ENCODE results near the gene NKD2. TPM values are rescaled to one million over a fixed set of nuclear protein-coding genes. Genes with fewer than 3 reads are reported as not detected.
"Not testable (repeated sequence)": the region's sequence is repeated elsewhere in the genome, so short reads cannot be mapped to it uniquely, and the experiment has no call there.

NKD2 gene
- polyA plus RNA-seq, 1 experiment, result not detected

DNA sequence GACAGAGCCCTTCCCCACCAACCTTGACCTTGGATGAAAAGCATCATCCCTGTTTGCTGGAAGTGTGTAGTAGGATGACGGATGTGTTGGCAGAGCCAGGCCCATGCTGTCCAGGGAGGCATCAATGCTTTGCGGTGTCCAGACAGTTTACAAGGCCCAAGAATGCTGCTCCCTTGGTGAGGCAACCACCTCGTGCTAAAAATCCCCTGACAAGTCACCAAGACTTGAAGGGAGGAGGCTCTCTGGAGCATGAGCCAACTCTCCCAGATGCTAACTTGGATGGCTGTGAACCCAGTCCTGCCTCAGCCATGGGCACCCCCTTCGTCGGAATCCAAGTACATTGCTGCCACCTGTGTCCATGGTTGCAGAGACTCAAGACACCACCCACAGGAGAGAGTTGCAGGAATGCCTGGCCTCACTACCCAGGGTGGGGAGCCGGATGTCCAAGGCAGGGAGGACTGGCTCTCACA is 9.5 kb upstream of the NKD2 start:
- no peak overlapping the region for H3K27ac ChIP-seq (ENCODE audit: low read depth, low read length)
- H3K9me3 ChIP-seq (ENCODE audit: control insufficient read depth, insufficient read depth, low read length), result peaks cover 6% of the 10 kb centered on the region; the same call in 1 of the 2 replicates
- H3K4me3 ChIP-seq (ENCODE audit: low read depth, low read length), result no peak overlapping the region
- DNase-seq (ENCODE audit: low read depth, low spot score), result no peak
- CTCF ChIA-PET, result no interaction called here
- H3K27me3 ChIP-seq (ENCODE audit: control insufficient read depth, insufficient read depth, low read length), result peaks cover 27% of the 10 kb centered on the region
- POLR2A ChIA-PET, result no interaction called here
- TF ChIP-seq, protein P1, sequence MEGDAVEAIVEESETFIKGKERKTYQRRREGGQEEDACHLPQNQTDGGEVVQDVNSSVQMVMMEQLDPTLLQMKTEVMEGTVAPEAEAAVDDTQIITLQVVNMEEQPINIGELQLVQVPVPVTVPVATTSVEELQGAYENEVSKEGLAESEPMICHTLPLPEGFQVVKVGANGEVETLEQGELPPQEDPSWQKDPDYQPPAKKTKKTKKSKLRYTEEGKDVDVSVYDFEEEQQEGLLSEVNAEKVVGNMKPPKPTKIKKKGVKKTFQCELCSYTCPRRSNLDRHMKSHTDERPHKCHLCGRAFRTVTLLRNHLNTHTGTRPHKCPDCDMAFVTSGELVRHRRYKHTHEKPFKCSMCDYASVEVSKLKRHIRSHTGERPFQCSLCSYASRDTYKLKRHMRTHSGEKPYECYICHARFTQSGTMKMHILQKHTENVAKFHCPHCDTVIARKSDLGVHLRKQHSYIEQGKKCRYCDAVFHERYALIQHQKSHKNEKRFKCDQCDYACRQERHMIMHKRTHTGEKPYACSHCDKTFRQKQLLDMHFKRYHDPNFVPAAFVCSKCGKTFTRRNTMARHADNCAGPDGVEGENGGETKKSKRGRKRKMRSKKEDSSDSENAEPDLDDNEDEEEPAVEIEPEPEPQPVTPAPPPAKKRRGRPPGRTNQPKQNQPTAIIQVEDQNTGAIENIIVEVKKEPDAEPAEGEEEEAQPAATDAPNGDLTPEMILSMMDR (IDR thresholded peaks at IDR 0.05; ENCODE audit: low read depth, low read length), result no peak

DNA sequence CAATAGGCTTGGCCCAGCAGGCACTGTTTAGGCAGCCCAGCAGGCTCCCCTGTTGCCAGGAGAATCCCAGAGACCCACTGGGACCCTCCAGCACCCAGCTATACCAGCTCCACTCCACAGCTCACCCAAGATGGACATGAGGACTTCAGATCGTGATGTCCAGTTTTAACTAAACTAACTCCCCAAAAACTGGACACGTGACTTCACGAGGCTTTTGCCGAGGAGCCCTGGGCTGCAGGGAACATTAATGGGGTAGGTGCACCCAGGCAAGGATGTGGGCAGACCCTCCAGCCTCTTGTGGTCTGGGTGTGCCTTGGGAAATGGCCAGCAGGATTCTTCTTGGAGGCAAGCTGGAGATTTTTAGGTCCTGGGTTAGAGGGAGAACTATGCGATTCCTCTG is 8.9 kb upstream of the NKD2 start:
- no peak for DNase-seq (ENCODE audit: low read depth, low spot score)

GRCh38 chr5:1000329-1000728 is 8.3 kb upstream of the NKD2 start:
- TF ChIP-seq, protein P1 (IDR thresholded peaks at IDR 0.05; ENCODE audit: low read depth, low read length), result no peak
- Histone ChIP-seq H3K4me3 (ENCODE audit: low read depth, low read length) (no peak overlapping the region), H3K27ac (ENCODE audit: low read depth, low read length) (no peak overlapping the region), H3K27me3 (ENCODE audit: control insufficient read depth, insufficient read depth, low read length) (peaks cover 32% of the 10 kb centered on the region), H3K9me3 (ENCODE audit: control insufficient read depth, insufficient read depth, low read length) (peaks cover 8% of the 10 kb centered on the region; the same call in 1 of the 2 replicates)
- ChIA-PET POLR2A (no interaction called here), CTCF (no interaction called here)
- no peak for DNase-seq (ENCODE audit: low read depth, low spot score)

More for the DNA sequence above, 8.9 kb upstream of the NKD2 start:
- no peak overlapping the region for H3K27ac ChIP-seq (ENCODE audit: low read depth, low read length)
- peaks cover 27% of the 10 kb centered on the region for H3K27me3 ChIP-seq (ENCODE audit: control insufficient read depth, insufficient read depth, low read length)
- H3K4me3 ChIP-seq (ENCODE audit: low read depth, low read length), result no peak overlapping the region
- TF ChIP-seq, protein P1 (IDR thresholded peaks at IDR 0.05; ENCODE audit: low read depth, low read length), result no peak
- peaks cover 8% of the 10 kb centered on the region; the same call in 1 of the 2 replicates for H3K9me3 ChIP-seq (ENCODE audit: control insufficient read depth, insufficient read depth, low read length)
- ChIA-PET POLR2A (no interaction called here), CTCF (no interaction called here)

DNA sequence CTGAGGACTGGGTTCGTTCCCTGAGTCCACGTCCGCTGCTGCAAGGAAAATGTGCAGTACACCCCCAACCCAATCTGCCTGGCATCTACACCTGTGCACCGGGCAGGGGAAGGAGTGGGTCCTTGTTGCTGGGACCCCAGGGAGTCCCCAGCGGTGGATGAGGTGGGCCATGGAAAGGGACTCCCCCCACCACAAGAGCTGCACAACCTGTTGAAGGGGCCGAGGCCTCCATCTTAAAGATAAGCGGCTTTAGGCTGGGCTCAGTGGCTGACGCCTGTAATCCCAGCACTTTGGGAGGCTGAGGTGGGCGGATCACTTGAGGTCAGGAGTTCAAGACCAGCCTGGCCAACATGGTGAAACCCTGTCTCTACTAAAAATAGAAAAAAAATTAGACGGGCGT is 7.8 kb upstream of the NKD2 start:
- H3K27ac ChIP-seq (ENCODE audit: low read depth, low read length); DNase-seq (ENCODE audit: low read depth, low spot score); H3K9me3 ChIP-seq (ENCODE audit: control insufficient read depth, insufficient read depth, low read length); CTCF ChIA-PET; H3K4me3 ChIP-seq (ENCODE audit: low read depth, low read length): not testable (repeated sequence)
- H3K27me3 ChIP-seq (ENCODE audit: control insufficient read depth, insufficient read depth, low read length), result peaks cover 37% of the 10 kb centered on the region
- POLR2A ChIA-PET, result interaction anchor here (0.5 kb wide), 1 partner anchor 8 kb away, joined by 3 read pairs; no protein-coding TSS in a partner anchor

- ChIA-PET POLR2A (interaction anchor here (0.5 to 1.1 kb wide), 2 partner anchors 9 to 99 kb away, joined by 3 to 7 read pairs; no protein-coding TSS in a partner anchor), CTCF (no interaction called here)
- Histone ChIP-seq H3K4me3 (ENCODE audit: low read depth, low read length) (no peak overlapping the region), H3K27ac (ENCODE audit: low read depth, low read length) (no peak overlapping the region), H3K9me3 (ENCODE audit: control insufficient read depth, insufficient read depth, low read length) (peaks cover 8% of the 10 kb centered on the region; the same call in 1 of the 2 replicates), H3K27me3 (ENCODE audit: control insufficient read depth, insufficient read depth, low read length) (peaks cover 45% of the 10 kb centered on the region)
- no peak for DNase-seq (ENCODE audit: low read depth, low spot score)
- TF ChIP-seq, protein P1 (IDR thresholded peaks at IDR 0.05; ENCODE audit: low read depth, low read length), result no peak
Observed at GRCh38 chr5:1001406-1002270, 7.0 kb upstream of the NKD2 start.

Data from AG04450 (cell line).